GM23248 (cell line): ENCODE results near the gene CDK10.

ENCODE experiments used
- EZH2 ChIP-seq: fragments of 200-600 bp; sonication (generic); IDR thresholded peaks from 2 replicates; pipeline ENCODE4 v1.6.1; 2018; ENCODE audit warnings: antibody characterized with exemption, mild to moderate bottlenecking; ENCODE audit not compliant: insufficient read depth, poor library complexity, severe bottlenecking
- EZH2phosphoT487 ChIP-seq: fragments of 200-600 bp; sonication (generic); IDR thresholded peaks from 2 replicates; pipeline ENCODE4 v1.6.1; 2018; ENCODE audit warnings: antibody characterized with exemption, moderate library complexity, mild to moderate bottlenecking, low read depth; ENCODE audit not compliant: insufficient read depth

DNA sequence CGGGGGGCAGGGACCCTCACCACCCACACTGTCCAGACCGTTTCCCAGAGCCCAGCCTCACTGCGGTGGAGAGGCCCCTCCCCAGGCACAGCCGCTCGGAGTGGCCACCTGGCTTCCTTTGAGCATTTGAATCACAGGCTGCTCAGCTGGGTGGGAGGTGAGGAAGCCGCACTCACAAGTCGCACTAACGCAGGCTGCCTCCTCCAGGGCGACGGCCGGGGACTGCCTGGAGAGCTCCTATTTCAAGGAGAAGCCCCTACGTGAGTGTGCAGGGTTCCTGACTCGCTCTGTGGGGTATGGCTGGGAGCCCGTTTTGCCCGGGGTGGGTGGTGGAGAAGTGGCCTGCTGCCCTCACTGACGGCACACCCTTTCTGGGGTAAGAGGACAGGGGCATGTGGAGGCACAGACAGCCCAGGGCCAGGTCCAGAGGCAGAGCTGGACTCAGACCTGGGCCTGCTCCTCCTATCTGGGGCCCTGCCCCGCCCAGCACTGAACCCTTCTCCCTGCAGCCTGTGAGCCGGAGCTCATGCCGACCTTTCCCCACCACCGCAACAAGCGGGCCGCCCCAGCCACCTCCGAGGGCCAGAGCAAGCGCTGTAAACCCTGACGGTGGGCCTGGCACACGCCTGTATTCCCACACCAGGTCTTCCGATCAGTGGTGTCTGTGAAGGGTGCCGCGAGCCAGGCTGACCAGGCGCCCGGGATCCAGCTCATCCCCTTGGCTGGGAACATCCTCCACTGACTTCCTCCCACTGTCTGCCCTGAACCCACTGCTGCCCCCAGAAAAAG is 8.8 kb downstream of the CDK10 start:
- TF ChIP-seq EZH2 (no peak), EZH2phosphoT487 (no peak)
